Activated gamma-delta T cell treated with Interleukin-2 at 50 U/mL for 16 hours (primary cell): ENCODE measurements around the gene WNT7B.

Source experiments
- DNase-seq: peaks from one replicate; pipeline ENCODE4 v3.0.0-alpha.2; 2020

Gene WNT7B

GRCh38 chr22:45903355-45904135 is 73.4 kb downstream of the WNT7B start:
- DNase-seq: no peak

DNA sequence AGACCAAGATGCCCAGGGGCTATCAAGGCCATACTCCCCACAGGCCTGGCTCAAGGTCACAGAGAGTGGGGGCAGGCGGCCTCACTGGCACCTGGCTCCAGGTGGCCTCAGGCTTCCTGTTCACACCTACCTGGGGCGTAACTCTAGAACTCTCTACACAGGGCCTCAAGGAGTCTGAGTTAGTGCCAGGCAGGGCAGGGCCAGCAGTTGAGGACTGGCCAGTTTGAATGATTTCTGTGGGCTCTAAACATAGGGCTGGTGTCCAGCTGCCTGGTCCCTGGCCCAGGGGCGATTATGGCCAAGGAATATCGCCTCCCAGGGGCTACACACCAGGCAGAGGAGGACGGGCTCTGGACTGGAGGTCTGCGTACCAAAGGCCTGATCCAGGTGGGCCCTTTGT is 79.2 kb downstream of the WNT7B start:
- no peak for DNase-seq

GRCh38 chr22:45896964-45897538 is 79.9 kb downstream of the WNT7B start:
- DNase-seq: no peak

DNA sequence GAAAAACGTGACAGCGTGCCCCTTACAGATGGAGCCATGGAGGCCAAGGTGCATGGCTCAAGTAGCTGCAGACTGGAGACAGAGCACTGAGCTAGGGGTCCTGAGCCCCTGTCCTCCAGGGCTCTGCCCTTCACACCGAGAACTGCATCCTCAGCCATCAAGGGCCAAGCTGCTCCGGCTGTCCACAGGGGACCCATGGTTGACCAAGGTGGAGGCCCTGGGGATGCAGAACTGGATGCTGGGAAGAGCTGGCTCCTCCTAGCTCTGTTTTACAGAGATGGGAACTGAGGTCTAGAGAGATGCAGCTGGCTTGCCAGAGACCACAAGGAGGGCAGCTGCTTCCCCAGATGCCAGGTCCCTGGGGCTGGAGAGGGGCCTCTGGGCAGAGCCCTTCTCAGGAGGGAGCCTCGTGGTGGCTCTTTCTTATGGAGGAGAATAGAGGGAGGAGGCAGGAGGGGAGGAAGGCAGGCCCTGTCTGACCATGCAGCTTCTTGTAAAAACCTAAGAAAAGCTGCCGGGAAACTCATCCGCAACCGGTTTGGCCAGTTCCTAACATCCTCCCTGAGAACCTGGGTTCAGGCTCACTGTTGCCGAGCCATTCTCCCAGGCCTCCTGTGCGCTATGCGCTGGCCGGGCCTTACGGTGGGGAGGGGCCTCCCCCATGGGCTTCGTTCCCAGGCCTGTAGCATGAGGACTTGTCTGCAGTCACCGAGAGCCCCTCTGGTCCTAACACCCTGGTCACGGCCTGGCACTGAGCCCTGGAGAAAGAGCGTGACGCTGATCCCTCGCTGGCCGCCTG is 80.6 kb downstream of the WNT7B start:
- DNase-seq: no peak

DNA sequence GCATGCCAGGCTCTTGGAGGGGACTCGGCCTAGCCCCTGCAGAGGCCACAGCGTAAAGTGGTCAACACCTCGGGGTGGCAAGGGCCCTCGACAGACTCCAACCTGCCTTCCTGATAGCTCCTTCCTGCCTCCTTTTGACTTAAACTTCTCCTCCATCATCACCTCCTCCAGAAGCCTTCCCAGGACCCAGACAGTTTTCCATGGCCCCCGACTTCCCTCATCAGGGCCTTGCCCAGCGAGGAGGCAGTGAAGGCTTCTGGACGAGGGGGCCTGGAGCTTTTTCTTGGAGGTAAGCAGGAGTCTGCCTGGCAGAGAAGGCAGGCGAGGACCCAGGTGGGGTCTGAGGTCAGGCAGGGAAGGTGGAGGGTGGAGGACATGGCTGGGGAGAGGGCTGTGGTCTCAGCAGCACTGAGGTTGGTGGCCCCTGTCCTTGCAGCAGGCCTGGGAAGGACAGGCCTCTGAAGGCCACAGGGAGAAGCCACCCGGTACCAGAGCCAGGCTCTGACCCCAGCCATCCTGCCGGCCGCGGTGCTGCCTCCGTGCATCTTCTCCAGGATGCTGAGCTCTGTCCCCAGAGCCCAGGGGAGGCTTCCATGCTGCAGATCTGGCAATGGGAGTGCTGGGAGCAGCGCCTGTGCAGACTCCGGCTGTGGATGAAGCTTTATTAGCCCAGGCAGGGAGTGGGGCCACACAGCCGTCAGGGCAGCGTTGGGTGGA is 81.4 kb downstream of the WNT7B start:
- DNase-seq: no peak

GRCh38 chr22:45893516-45893915 is 83.4 kb downstream of the WNT7B start:
- DNase-seq: peak; percentile 12

DNA sequence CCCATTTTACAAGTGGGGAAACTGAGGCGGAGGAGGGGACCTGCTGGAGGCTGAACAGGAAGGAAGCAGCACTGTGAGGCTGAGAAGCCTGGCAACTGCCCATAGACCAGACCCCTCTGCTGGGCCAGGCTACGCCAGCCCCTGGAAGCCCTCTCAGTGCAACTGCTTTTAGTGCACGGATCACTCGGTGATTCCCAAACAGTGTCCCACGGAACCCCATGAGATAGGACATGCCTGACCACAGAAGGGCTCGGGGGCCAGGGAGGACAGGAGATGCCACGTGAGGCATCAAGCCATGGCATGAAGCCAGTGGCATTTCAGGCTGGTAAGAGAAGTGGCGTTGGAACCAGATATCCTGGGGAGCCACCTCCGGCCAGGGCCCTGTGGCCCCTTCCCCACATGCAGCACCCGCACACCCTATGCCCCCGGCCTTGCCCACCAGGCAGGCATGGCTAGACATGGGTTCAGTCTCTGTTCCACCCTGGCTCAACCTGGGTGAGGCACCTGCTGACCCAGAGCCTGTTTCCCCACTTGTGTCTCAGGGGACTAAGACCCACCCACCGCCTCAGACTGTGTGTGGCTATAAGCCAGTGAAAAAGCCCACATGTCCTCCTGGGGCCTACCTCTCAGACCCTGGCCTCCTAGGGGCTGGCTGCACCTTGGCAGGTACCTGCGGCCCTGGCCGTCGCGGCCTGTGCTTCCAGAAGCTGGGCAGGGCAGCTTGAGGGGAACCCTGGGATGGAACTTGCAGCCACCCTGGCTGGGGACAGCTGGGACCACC is 84.1 kb downstream of the WNT7B start:
- DNase-seq: no peak

- DNase-seq: no peak
Measured at GRCh38 chr22:45891996-45892621, 84.9 kb downstream of the WNT7B start.

DNA sequence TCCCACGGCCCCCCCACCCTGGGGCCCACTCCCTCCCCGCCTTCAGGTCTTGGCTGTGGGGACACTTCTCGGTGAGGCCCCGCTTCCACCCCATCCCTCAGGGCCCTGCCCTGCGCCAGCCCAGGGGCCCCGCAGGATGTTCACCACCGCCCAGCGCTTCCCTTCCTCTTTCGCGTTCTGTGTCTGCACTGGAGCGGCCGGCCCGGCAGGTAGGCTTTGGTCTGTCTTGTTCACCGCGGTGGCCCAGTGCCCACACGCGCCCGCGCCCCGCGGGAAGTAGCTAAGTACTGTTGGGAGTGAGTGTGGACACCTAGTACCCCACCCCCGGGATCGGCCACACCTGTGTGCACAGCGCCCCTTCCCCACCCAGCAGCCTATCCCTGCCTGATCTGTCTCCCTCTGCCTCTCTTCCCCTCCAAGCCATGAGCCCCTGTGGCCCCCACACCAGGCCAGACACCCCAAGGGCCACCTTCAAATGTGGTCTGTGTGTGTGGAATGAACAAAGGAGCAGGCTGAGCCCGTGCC is 85.4 kb downstream of the WNT7B start:
- no peak for DNase-seq

DNA sequence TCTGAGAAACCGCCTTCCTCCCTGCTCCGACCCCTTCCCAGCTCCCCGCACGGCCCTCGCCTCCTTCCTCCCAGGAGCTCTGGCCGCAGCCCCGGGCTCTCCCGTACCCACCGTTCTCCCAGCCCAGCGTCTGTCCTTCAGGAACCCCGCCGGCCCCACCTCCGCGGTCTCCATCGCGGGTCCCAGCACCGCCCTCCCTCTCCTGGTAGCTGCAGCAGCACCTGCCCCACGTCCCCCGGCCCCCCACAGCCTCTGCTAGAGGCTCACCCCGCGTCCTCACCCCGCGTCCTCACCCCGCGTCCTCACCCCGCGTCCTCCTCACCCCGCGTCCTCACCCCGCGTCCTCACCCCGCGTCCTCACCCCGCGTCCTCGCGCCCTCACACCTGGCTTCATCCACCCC is 85.9 kb downstream of the WNT7B start:
- DNase-seq: no peak

DNA sequence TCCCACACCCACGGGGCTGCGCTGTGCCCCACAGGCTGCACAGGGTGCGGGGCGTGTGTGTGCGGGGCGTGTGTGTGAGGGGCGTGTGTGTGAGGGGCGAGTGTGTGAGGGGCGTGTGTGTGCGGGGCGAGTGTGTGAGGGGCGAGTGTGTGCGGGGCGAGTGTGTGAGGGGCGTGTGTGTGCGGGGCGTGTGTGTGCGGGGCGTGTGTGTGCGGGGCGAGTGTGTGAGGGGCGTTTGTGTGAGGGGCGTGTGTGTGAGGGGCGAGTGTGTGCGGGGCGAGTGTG is 86.7 kb downstream of the WNT7B start:
- no peak for DNase-seq

- no peak for DNase-seq
Measured at GRCh38 chr22:45889539-45890350, 87.2 kb downstream of the WNT7B start.

DNA sequence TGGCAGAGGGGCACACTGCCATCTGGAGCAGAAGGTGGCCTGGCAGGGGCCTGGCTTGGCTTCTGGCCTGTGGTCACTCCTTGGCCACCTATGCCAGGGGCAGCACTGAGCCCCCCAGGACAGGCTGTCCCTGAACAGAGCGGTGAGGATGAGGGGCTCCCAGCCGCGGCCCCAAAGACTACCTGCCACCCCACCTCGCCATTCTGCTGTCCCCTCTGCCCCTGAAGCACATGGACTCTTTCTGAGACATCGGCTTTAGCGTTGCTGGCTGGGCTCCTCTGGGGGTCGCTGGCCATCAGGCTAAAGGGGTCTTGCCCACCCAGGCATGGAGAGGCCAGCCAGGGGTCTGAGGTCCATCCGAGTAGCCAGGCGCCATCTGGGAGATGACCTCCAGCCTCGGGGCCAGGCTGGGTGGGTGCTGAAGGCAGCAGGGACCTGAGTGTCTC is 87.8 kb downstream of the WNT7B start:
- no peak for DNase-seq

GRCh38 chr22:45888221-45889092 is 88.5 kb downstream of the WNT7B start:
- DNase-seq: no peak

- DNase-seq: no peak
Measured at GRCh38 chr22:45887202-45888131, 89.5 kb downstream of the WNT7B start.

- no peak for DNase-seq
Measured at GRCh38 chr22:45886540-45886939, 90.4 kb downstream of the WNT7B start.

GRCh38 chr22:45885941-45886395 is 91.0 kb downstream of the WNT7B start:
- no peak for DNase-seq

DNA sequence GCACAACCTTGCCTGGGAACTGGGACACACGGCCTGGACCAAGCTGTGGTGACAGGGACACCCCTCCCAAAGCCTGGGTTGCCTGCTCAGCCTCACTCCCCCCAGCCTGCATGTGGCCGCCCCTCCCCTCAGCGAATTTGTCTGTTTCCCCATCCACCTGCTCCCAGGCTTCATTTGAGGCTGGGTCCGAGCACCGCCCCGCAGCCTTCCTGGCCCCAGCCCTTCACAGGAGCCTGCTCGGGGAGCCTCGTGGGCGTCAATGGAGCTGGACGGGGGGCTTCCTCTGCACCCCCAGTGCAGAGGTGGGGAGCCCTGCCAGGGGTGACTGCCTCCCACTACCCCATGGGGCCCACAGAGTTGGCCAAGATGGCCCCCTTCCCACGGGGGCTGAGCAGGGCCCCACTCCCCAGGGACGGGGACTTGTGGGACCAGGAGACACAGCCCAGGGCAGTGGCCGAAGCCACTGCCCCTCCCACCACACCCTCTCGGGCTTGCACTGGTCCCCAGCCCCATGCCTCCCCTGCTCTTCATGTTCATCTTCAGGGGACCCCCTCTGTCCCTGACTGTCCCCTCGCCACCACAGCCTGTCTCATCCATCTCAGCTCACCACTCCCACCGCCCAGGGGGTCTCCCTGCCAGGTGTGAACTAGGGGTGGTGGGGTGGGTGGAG is 91.7 kb downstream of the WNT7B start:
- no peak for DNase-seq
